Endothelial cell of umbilical vein (primary cell): ENCODE measurements around the gene RIOK1.
"Not testable (repeated sequence)": the region's sequence is repeated elsewhere in the genome, so short reads cannot be mapped to it uniquely, and the experiment has no call there.

Source experiments
- EZH2 ChIP-seq: IDR thresholded peaks from 2 replicates; pipeline ENCODE4 v1.6.1; 2012; ENCODE audit warnings: borderline replicate concordance, low read depth, mild to moderate bottlenecking, moderate library complexity, low read length, inconsistent platforms; ENCODE audit not compliant: severe bottlenecking
- MAX ChIP-seq: IDR thresholded peaks from 2 replicates; pipeline ENCODE4 v1.6.1; 2011; ENCODE audit not compliant: insufficient read depth, insufficient read length
- POLR2A ChIP-seq: IDR thresholded peaks from 2 replicates; pipeline ENCODE4 v1.6.1; 2012; ENCODE audit warnings: low read depth, mild to moderate bottlenecking, control low read depth, low read length
- POLR2AphosphoS5 ChIP-seq: IDR thresholded peaks from 2 replicates; pipeline ENCODE4 v1.6.1; 2012; ENCODE audit warnings: low read depth, mild to moderate bottlenecking, control low read depth, low read length, moderate library complexity; ENCODE audit not compliant: insufficient read depth
- TF ChIP-seq, protein P1 (sequence below), 2 donors: IDR thresholded peaks; 1 replicate in 1 of 2; 2 replicates in 1 of 2; pipeline ENCODE4 v1.5.1; 2011; ENCODE audit warnings: low read length in 2 of 2, mild to moderate bottlenecking in 2 of 2, moderate library complexity in 2 of 2, control low read depth in 1 of 2, inconsistent platforms in 1 of 2, low read depth in 1 of 2; ENCODE audit not compliant: insufficient read depth in 1 of 2; ENCODE audit errors: extremely low read depth in 1 of 2

- TF ChIP-seq, protein P1, sequence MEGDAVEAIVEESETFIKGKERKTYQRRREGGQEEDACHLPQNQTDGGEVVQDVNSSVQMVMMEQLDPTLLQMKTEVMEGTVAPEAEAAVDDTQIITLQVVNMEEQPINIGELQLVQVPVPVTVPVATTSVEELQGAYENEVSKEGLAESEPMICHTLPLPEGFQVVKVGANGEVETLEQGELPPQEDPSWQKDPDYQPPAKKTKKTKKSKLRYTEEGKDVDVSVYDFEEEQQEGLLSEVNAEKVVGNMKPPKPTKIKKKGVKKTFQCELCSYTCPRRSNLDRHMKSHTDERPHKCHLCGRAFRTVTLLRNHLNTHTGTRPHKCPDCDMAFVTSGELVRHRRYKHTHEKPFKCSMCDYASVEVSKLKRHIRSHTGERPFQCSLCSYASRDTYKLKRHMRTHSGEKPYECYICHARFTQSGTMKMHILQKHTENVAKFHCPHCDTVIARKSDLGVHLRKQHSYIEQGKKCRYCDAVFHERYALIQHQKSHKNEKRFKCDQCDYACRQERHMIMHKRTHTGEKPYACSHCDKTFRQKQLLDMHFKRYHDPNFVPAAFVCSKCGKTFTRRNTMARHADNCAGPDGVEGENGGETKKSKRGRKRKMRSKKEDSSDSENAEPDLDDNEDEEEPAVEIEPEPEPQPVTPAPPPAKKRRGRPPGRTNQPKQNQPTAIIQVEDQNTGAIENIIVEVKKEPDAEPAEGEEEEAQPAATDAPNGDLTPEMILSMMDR (IDR thresholded peaks at IDR 0.05; ENCODE audit: extremely low read depth in 1 of 2, insufficient read depth in 1 of 2, low read depth in 1 of 2, low read length in 2 of 2), result not testable (repeated sequence)
- TF ChIP-seq POLR2AphosphoS5, MAX, POLR2A, EZH2: not testable (repeated sequence)
Measured at GRCh38 chr6:7350591-7350990, 39.0 kb upstream of the RIOK1 start.
